HPDE6-E6E7 (cell line): Measurements from ENCODE around the gene KRTAP10-9.
"Not testable (repeated sequence)": the region's sequence is repeated elsewhere in the genome, so short reads cannot be mapped to it uniquely, and the experiment has no call there.

Experiments used
- DNase-seq: peaks from one replicate; pipeline ENCODE4 v3.0.0; 2011; ENCODE audit warnings: missing footprints; ENCODE audit errors: extremely low spot score

Gene KRTAP10-9

GRCh38 chr21:44595524-44595923 lies 31.4 kb upstream of the KRTAP10-9 start:
- DNase-seq, result no peak

DNA sequence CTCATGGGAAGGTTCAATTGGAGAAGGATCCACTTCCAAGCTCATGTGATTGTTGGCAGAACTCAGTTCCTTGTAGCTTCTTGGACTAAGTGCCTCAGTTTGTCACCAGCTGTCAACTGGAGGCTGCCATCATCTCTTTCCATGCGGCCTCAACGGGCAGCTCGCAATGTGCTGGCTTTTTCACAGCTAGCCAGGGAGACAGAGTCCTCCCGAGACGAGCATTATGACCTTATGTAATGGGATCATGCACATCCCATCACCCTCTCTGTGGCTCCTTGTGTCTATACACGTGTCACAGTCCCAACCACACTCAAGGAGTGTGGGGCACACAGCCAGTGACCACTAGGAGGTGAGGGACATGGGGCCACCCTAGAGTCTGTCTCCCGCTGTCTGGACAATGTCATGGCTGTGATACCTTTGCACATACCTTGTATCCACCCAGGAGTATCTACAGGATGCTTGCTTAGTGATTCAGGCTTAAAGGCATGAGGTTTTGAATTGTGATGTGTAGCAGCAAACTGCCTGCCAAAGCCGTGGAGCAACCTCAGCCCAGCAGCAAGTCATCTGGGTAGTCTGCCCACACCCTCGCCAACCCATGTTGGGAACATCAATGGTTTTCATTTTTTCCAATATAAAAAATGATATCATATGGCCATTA lies 30.7 kb upstream of the KRTAP10-9 start:
- DNase-seq, result no peak

DNA sequence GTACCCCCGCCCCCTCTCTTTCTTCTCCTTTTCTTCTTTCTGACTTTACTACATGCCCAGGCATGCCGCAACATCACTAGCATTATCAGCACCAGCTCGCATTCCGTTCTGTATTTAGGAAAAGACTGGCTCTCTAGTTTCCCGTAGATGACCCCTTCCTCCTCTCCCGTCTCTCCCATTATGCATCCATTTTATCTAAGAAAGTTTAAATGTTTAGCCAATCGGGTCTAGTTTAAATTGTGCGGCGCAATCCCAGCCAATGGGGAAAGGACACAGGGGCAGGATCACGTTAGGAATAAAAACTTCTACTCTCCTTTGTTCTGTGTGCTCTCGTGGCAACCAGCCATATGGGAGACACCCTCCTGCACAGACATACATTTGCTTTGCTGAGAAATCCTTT lies 28.8 kb upstream of the KRTAP10-9 start:
- no peak for DNase-seq

DNA sequence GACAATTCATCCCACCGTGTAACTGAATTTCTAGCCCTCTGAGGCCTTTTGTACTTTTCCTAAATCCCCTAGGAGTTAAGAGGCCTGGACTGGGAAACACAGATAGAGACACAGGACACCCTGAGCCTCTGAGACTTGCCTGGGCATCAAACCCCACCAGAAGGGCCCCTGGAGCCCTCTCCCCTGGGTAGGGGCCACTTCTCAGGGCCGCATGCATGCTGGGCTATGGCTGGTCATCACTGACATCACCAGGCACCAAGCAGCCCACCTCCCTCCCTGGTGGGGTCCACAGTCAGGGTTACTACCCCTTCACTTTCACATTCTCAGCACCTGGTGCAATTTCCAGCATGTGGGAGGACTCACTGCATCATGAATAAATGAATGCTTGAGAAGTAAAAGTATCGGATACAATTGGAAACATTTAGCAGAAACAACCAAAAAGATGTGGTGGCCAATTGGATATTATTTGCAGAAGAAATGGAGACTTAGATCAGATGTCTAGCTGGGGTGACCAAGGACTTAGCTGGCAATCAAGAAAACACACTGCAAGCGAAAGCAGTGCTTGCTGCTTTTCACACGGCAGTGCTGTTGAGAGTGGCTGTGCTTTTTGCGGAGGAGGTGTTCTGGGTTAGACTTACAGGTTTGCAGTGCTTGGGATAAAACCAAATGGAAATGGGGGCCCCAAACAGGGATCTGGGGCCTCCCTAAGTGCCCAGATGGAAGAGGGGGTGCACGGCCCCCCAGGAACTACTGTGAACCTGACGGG lies 27.4 kb upstream of the KRTAP10-9 start:
- DNase-seq, result no peak

GRCh38 chr21:44600118-44600978 lies 26.5 kb upstream of the KRTAP10-9 start, which contains the start of gene KRTAP10-7:
TSS of gene KRTAP10-7 (plus strand) at chr21:44600597. CDS start at chr21:44600622, 25 bp downstream.
- not testable (repeated sequence) for DNase-seq

GRCh38 chr21:44601091-44601490 lies 25.8 kb upstream of the KRTAP10-9 start:
- not testable (repeated sequence) for DNase-seq

- DNase-seq, result no peak
Measured at GRCh38 chr21:44601596-44602462, 25.1 kb upstream of the KRTAP10-9 start.

- no peak for DNase-seq
Measured at GRCh38 chr21:44602463-44602850, 24.4 kb upstream of the KRTAP10-9 start.

GRCh38 chr21:44603109-44603875 lies 23.6 kb upstream of the KRTAP10-9 start:
- DNase-seq, result no peak

GRCh38 chr21:44603911-44604310 lies 23.0 kb upstream of the KRTAP10-9 start:
- no peak for DNase-seq

- DNase-seq, result no peak
Measured at GRCh38 chr21:44606495-44606894, 20.4 kb upstream of the KRTAP10-9 start.

GRCh38 chr21:44609193-44609592 lies 17.7 kb upstream of the KRTAP10-9 start:
- no peak for DNase-seq

DNA sequence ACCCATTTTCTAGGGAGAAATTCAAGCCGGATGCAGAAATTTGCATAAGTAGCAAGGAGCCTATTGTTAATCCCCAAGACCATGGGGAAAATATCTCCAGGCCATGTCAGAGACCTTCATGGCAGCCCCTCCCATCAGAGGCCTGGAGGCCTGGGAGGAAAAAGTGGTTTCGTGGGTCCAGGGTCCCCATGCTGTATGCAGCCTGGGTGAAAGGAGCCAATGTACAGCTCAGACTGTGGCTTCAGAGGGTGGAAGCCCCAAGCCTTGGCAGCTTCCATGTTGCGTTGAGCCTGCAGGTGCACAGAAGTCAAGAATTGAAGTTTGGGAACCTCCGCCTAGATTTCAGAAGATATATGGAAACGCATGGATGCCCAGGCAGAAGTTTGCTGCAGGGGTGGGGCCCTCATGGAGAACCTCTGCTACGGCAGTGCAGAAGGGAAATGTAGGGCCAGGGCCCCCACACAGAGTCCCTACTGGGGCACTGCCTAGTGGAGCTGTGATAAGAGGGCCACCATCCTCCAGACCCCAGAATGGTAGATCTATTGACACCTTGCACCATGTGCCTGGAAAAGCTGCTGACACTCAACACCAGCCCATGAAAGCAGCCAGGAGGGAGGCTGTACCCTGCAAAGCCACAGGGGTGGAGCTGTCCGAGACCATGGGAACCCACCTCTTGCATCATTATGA lies 16.6 kb upstream of the KRTAP10-9 start:
- not testable (repeated sequence) for DNase-seq

DNA sequence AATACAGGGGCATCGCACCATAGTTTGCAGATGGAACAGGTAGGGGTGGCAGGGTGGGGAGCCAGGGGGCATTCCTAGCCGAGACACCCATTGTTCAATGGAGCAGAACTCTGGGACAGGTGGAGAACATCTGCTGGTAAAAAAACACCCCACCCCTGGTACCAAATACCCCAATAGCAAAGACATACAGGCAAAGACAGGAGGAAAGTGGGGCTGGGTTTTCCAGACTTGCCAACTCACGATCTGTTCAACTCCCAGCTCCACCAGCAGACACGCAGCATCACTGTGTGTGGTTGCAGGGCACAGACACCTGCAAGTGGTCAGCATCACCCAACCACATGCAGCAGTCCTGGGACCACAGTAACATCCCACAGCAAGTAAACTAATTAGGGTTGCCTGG lies 15.3 kb upstream of the KRTAP10-9 start:
- no peak for DNase-seq

DNA sequence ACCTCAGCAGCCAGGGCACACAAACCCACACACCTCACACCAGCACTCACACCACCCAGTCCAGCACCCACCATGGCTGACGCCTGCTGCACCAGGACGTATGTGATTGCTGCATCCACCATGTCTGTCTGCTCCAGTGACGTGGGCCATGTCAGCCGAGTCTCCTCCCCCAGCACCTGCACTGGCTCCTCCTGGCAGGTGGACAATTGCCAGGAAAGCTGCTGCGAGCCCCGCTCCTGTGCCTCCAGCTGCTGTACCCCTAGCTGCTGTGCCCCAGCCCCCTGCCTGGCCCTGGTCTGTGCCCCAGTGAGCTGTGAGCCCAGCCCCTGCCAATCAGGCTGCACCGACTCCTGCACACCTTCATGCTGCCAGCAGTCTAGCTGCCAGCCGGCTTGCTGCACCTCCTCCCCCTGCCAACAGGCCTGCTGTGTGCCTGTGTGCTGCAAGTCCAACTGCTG lies 14.8 kb upstream of the KRTAP10-9 start, which contains the start of gene KRTAP10-8:
Gene KRTAP10-8 (plus strand): TSS at position 51 of the 458 bp plus-strand sequence. CDS start 22 bp downstream, at position 73.
- no peak for DNase-seq

- DNase-seq, result no peak
Measured at GRCh38 chr21:44612669-44613229, 14.1 kb upstream of the KRTAP10-9 start.

DNA sequence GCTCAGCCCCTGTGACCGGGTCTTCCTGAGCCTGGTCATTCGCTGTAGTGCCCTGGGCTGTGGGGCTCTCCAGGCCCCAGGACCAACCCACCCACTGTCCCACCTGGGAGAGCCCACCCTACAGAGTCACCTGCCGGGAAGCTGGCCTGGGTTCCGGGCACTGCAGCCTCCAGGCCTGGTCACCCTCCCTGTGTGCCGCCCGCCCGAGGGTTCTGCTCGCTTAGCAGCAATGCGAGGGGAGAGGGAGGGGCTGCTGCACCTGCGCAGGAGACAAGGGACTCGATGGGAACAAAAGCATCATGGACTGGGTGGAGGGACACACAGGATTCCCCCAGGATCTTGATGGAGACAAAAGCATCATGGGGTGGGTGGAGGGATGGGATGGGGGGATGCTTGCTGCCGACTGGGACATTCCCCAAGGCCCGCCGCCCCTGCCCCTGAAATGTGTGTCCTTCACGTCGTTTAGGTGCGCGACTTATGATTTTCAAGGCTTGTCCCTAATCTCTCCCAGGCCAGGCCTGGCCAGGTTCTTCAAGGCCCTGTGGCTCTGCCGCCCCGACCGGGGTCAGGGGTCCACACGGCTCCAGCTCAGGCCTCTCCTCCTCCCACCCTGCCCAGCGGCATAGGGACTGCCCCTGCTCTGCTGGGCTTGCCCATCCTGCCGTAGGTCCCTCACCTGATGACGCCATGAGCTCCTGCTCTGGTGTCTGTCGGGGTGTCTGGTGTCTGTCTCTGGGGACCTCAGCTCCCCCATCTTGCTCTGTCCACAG lies 13.3 kb upstream of the KRTAP10-9 start:
- DNase-seq, result no peak

- no peak for DNase-seq
Measured at GRCh38 chr21:44614161-44614631, 12.7 kb upstream of the KRTAP10-9 start.
